Choroid plexus epithelial cell (primary cell): Measurements from ENCODE around the gene CHAF1A.

Source experiments
- DNase-seq: peaks from one replicate; pipeline ENCODE4 v3.0.0-alpha.2; 2010; ENCODE audit warnings: low read depth
- H3K4me3 ChIP-seq: 2 replicates; pipeline ENCODE4 v1.5.1; 2011; ENCODE audit warnings: low read depth, mild to moderate bottlenecking, control low read depth, low read length, moderate library complexity
- TF ChIP-seq, protein P1 (sequence below): conservative IDR thresholded peaks from 2 replicates; pipeline ENCODE4 v1.5.1; 2011; ENCODE audit warnings: low read depth, mild to moderate bottlenecking, control low read depth, inconsistent platforms, low read length, moderate library complexity

The CHAF1A gene

DNA sequence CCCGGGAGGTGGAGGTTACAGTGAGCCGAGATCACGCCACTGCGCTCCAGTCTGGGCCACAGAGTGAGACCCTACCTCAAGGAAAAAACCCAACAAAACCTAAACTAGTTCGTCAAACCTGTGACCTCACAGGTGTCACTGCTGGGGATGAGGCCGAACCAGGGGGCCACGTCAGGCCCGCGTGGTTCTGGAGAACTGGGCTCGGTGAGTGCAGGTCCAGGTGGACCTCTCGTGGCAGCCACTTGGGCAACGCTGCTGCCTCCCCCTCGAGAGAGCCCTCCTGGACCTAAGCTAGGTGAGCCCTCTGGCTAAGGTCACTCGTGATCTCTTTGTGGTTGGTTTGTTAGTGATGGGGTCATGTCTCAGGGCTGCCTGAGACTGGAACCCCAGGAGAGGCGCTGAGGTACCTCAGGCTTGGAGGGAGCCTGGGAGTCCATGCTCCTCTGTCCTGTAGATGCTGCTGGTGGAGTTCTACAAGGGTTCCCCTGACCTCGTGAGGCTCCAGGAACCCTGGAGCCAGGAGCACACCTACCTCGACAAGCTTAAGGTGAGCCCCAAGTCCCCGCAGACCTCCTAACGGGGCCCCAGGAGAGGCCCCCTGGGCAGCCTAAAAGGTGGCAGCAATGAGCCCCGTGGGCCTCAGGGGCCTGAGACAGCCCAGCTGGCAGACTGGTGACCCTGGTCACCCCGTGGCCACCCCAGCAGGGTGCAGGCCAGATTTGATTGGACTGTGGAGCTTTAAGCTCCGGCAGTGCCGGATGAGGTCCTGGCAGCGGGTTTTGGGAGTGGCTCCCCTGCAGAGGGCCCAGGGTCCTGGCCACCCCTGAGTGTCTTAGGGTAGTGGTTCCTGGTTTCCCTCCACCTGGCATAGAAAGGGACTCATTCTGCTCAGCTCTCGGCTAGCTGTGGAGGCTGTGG, 43.5 kb upstream of the CHAF1A start:
- no peak overlapping the region for H3K4me3 ChIP-seq
- TF ChIP-seq, protein P1, sequence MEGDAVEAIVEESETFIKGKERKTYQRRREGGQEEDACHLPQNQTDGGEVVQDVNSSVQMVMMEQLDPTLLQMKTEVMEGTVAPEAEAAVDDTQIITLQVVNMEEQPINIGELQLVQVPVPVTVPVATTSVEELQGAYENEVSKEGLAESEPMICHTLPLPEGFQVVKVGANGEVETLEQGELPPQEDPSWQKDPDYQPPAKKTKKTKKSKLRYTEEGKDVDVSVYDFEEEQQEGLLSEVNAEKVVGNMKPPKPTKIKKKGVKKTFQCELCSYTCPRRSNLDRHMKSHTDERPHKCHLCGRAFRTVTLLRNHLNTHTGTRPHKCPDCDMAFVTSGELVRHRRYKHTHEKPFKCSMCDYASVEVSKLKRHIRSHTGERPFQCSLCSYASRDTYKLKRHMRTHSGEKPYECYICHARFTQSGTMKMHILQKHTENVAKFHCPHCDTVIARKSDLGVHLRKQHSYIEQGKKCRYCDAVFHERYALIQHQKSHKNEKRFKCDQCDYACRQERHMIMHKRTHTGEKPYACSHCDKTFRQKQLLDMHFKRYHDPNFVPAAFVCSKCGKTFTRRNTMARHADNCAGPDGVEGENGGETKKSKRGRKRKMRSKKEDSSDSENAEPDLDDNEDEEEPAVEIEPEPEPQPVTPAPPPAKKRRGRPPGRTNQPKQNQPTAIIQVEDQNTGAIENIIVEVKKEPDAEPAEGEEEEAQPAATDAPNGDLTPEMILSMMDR, result no peak
- no peak for DNase-seq

DNA sequence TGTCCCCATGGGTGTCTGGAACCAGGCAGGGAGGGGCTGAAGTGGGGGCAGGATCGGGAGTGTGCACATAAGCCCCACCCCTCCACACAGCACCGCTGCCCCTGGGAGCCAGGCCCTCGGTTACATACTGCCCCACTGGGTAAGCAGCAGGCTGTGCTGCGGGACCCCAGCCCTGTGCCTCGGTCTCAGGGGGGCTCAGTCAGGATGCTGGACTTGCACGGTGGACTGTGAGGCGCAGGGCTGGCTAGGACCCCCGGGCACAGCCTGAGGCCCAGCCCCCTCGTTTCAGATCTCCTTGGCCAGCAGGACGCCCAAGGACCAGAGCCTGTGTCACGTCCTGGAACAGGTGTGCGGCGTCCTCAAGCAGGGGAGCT, 42.8 kb upstream of the CHAF1A start:
- no peak overlapping the region for H3K4me3 ChIP-seq
- TF ChIP-seq, protein P1, result no peak
- DNase-seq, result no peak

DNA sequence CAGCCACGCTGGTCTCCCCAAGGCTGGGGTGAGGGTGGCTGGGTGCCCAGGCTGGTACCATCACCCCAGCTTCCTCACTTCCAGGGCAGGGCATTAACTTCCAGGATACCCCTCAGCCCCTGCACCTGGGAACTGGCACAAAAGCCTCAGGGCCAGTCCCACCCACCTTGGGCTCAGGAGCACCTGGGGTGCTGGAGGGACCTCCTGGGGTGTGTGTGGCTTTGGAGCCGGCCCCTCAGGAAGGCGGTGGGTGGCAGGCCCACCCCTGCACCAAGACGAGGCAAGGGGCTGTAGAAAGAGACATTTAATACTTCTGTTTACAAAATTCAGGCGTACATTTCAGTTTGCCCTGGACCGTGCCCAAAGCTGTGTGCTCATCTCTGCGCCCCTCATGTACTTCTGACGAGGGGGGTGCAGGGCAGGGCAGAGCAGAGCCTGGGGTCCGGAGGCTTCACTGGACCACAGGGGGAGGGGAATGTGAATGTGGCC, 42.3 kb upstream of the CHAF1A start:
- no peak for DNase-seq
- TF ChIP-seq, protein P1, result no peak
- H3K4me3 ChIP-seq, result no peak overlapping the region

DNA sequence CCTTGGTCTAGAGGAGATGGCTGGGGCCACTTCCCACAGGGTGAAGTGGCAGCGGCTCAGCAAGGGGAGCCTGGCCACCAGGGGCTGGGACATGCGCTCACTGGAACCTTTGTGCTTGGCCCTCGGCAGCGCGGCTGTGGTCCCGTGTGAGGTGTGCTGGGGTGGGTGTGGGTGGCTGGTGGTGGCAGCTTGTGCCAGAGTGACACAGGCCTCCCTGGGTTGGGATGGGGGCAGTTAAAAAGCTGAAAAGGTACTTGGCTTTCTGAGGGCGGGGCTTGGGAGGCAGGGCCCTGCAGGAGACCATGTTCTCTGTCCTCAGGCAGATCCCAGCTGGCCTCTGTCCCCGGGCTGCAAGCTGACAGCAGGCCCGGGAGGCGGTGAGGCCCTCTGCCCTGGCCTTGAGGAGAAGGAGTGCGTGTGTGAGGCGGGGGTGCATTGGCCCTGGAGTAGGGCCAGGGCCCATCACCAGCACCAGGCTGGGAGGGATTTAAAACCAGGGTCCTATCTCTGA, 41.7 kb upstream of the CHAF1A start:
- no peak overlapping the region for H3K4me3 ChIP-seq
- TF ChIP-seq, protein P1, result no peak
- peak; percentile 21 for DNase-seq

DNA sequence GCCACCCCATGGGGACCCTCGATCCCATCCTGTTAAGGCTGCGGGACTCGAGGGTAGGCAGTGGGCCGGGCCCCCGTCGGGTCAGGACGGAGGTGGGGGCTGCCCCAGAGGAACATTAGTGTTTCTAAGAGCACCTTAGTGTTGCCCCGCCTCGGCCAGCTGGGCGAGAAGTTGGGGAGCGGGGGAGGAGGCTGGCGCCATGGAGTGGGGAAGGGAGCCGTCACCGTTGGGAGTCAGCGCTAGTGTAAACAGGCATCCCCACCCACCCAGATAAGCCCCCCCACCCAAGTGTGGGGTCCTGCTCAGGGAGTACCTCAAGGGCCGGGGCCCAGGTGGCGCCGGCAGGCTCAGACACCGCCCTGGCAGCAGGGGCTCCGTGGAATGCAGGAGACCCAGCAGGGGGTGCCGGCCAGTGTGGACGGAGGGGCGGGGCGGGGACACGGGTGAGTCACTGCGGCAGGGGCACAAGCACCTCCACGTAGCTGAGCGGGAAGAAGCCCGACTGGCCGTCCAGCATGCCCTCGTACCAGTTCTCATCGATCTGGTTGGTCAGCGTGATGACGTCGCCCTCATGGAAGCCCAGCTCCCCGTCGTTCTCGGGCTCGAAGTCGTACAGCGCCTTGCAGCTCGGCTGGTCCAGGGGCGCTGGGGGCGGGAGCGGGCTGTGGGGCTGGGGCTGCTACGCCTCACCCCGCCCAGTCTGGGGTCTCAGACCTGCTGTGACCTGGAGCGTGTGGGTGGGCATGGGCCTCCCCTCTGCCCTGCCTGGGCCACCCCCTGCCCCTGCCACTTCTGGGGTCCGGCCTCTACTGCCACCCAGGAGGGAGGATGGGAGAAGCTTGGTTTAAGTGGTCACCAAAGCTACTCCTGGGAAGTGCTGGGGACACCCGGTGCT, 41.0 kb upstream of the CHAF1A start:
- peak; percentile 36 for DNase-seq
- TF ChIP-seq, protein P1, result no peak
- no peak overlapping the region for H3K4me3 ChIP-seq

DNA sequence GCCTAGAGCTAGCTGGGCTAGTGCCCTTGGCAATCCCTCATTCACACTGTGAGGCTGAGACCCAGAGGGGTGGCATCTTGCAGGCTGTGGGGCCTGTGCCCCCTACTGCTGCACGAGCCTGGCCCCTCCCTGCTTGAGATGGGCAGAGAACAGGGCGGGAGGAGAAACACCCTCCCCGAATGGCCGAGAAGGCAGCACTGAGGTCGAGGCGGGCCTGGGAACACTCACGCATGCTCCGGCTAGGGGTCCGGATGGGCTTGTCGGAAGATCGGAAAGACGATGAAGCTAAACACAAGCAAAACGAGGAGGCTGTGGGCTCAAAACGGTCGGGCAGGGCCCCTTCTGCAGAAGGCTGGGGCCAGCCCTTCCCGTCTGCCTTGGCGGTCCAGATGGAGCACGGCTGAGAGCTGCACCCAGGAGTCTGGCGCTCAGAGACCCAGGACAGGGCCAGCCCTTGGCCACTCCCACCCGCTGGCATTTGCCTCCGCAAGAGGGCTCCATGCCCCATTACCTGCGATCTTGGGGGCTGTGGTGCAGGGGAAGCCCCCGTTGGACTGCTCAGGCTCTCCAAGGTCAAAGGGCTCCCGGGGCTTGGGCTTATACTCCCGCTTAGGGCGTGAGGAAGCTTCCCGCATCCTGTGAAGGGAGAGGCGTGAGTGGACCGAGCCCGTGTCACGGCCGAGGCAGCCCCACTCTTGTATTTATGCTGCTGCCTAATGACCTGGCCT, 40.2 kb upstream of the CHAF1A start:
- TF ChIP-seq, protein P1, result no peak
- no peak for DNase-seq
- H3K4me3 ChIP-seq, result no peak overlapping the region
